ENCODE data around the gene IFTAP. TPM values are rescaled to one million over a fixed set of nuclear protein-coding genes. Genes with fewer than 3 reads are reported as not detected.

The IFTAP gene
- total RNA-seq, 4 donors from 2014 or later, result 22.1 to 35.3 (median 29.5) TPM

DNA sequence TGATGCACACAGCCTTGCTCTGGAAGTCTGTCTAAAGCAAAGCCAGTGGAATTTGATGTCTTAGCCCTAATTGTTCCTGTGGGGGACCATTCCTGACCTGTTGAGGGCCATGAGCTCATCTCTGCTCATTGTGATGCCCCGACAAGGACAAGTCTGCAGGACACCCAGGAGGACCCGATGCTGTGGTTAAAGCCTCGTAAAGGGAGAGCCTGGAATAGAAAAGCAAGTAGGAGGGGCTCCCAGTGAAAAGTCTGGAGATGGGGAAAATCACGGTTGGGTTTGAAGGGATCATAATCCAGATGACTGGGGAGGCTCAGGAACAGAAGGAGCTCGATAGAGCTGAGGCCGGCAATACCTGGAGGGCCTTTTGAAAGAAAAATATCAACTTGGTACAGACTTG is 102.2 kb downstream of the IFTAP start:
- H3K4me3 ChIP-seq, result no peak overlapping the region
- no peak for TF ChIP-seq POLR2A (IDR thresholded peaks at IDR 0.05)
- TF ChIP-seq, protein P1, sequence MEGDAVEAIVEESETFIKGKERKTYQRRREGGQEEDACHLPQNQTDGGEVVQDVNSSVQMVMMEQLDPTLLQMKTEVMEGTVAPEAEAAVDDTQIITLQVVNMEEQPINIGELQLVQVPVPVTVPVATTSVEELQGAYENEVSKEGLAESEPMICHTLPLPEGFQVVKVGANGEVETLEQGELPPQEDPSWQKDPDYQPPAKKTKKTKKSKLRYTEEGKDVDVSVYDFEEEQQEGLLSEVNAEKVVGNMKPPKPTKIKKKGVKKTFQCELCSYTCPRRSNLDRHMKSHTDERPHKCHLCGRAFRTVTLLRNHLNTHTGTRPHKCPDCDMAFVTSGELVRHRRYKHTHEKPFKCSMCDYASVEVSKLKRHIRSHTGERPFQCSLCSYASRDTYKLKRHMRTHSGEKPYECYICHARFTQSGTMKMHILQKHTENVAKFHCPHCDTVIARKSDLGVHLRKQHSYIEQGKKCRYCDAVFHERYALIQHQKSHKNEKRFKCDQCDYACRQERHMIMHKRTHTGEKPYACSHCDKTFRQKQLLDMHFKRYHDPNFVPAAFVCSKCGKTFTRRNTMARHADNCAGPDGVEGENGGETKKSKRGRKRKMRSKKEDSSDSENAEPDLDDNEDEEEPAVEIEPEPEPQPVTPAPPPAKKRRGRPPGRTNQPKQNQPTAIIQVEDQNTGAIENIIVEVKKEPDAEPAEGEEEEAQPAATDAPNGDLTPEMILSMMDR (IDR thresholded peaks at IDR 0.05 in 4 of 5, conservative IDR thresholded peaks at IDR 0.05 in 1 of 5), result no peak
- intact Hi-C loops (cut with DNase I; ENCODE audit: low total_unique reads) (no loop called here), in situ Hi-C loops (cut with MboI; ENCODE audit: low sequenced_read_pairs in 4 of 4) (no loop called here)
- no peaks in the 10 kb centered on the region for H3K9me3 ChIP-seq
- H3K36me3 ChIP-seq, result no peaks in the 10 kb centered on the region
- H3K27me3 ChIP-seq, result no peaks in the 10 kb centered on the region
- H3K27ac ChIP-seq, result no peak overlapping the region
- no peak for DNase-seq
- H3K4me1 ChIP-seq, result no peaks in the 10 kb centered on the region
- ATAC-seq, result no peak

DNA sequence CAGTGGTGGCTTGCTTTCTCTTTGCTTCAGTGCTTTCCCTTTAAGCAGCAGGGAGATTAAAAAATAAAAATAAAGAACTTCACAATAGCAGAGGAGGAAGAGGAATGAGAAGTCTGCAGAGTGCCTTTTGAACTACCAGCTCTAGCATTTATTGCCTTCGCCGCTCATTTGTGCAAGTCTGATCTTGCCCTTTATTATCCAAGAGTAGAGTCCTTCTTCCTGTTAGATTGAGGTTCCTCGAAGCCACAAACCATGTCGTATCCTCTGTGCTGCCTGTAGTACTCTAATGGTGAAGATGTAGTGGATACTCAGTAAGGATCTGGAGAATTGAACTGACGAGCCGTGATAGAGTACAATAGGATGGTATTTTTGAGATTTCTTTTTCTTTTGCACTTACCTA is 105.0 kb downstream of the IFTAP start:
- no peak for TF ChIP-seq POLR2A (IDR thresholded peaks at IDR 0.05)
- TF ChIP-seq, protein P1 (IDR thresholded peaks at IDR 0.05 in 4 of 5, conservative IDR thresholded peaks at IDR 0.05 in 1 of 5), result no peak
- H3K27ac ChIP-seq, result no peak overlapping the region
- H3K27me3 ChIP-seq, result no peaks in the 10 kb centered on the region
- ATAC-seq, result no peak
- no peaks in the 10 kb centered on the region for H3K36me3 ChIP-seq
- no peaks in the 10 kb centered on the region for H3K4me1 ChIP-seq
- H3K4me3 ChIP-seq, result no peak overlapping the region
- intact Hi-C loops (cut with DNase I; ENCODE audit: low total_unique reads) (no loop called here), in situ Hi-C loops (cut with MboI; ENCODE audit: low sequenced_read_pairs in 4 of 4) (no loop called here)
- H3K9me3 ChIP-seq, result no peaks in the 10 kb centered on the region
- no peak for DNase-seq

DNA sequence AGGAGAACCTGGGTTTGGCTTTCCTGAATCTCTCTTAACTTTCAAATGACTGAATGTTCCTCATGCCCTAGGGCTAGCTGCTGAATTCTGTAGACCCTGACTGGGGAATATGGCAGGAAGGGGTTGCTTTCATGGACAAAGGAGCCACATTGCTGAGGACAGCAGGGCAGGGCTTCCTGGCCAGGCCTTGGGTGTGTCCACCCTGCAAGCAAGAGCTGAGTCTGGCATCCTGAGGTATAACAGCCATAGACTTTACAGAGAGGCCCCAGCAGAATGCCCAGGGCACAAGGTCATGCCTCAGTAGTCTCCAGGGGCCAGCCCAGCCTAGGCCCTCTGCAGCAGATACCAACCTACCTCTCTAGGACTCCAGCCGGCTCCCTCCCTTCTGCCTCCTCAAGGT is 105.9 kb downstream of the IFTAP start:
- DNase-seq, result no peak
- H3K4me3 ChIP-seq, result no peak overlapping the region
- no peaks in the 10 kb centered on the region for H3K27me3 ChIP-seq
- in situ Hi-C loops (cut with MboI; ENCODE audit: low sequenced_read_pairs in 4 of 4), result loop anchor here in 1 of 4 donors (5.0 kb wide), 1 partner anchor 47 kb away; no protein-coding TSS in a partner anchor
- intact Hi-C loops (cut with DNase I; ENCODE audit: low total_unique reads), result no loop called here
- ATAC-seq, result no peak
- no peaks in the 10 kb centered on the region for H3K9me3 ChIP-seq
- no peaks in the 10 kb centered on the region for H3K4me1 ChIP-seq
- no peak overlapping the region for H3K27ac ChIP-seq
- no peak for TF ChIP-seq POLR2A (IDR thresholded peaks at IDR 0.05)
- H3K36me3 ChIP-seq, result no peaks in the 10 kb centered on the region

DNA sequence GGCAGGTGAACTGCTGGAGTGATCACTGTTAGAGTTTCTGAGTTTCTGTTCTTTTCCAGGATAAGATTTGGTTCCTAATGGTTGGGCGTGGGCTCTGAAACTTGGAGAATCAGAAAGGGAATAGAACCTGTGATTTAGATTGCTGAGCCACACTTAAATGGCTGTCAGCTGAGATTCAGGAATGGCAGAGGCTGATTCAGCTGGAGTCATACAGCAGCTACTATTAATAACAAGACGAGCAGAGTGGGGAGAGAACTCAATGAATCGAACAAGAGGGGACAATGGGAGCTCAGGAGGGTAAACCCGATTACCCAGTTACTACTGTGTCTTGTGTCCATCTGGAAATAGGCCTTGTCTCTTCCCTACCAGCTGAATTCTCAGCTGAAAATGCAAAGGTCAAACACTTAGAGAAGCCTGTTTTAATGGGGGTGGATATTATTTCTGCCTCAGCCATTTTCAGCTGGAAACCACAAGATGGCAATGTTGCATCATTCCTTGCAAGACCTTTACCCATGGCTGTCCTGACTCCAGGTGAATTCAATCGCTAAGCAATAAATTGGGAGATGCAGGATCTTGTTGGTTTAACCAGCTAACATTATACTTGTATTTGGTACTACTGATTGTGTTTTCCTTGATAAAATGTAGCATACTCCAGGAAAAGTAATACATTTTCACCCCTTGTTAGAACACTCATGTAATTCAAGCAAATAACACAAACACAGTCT is 108.2 kb downstream of the IFTAP start:
- intact Hi-C loops (cut with DNase I; ENCODE audit: low total_unique reads), result loop anchor here (1.0 kb wide), 2 partner anchors 26 to 45 kb away; no protein-coding TSS in a partner anchor
- H3K4me3 ChIP-seq, result no peak overlapping the region
- DNase-seq (no peak), ATAC-seq (peak; percentile 87 to 94)
- H3K27me3 ChIP-seq, result no peaks in the 10 kb centered on the region
- H3K4me1 ChIP-seq, result no peaks in the 10 kb centered on the region
- TF ChIP-seq, protein P1 (IDR thresholded peaks at IDR 0.05 in 4 of 5, conservative IDR thresholded peaks at IDR 0.05 in 1 of 5), result peak; percentile 22 to 75 (median 60)
- TF ChIP-seq POLR2A (IDR thresholded peaks at IDR 0.05), result no peak
- no peaks in the 10 kb centered on the region for H3K9me3 ChIP-seq
- H3K27ac ChIP-seq, result no peak overlapping the region
- in situ Hi-C loops (cut with MboI; ENCODE audit: low sequenced_read_pairs in 4 of 4), result loop anchor here in 1 of 4 donors (5.0 kb wide), 1 partner anchor 45 kb away; no protein-coding TSS in a partner anchor
- no peaks in the 10 kb centered on the region for H3K36me3 ChIP-seq

DNA sequence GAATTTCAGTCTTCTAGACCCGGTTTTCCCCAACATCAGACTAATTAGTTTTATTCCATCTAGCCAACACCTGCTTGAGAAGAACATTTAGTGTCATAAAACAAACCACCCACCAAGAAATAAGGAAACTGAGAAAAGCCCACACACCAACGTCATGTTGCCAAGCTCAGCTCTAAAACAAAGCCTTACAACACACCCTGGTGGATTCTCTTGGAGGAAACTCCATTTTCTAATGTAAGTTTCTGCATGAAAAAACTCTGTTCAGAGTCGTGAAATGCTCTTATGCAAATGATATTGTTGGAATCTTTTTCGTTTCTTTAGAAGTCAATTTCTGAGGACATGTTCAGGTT is 108.7 kb downstream of the IFTAP start:
- TF ChIP-seq, protein P1 (IDR thresholded peaks at IDR 0.05 in 4 of 5, conservative IDR thresholded peaks at IDR 0.05 in 1 of 5), result no peak
- TF ChIP-seq POLR2A (IDR thresholded peaks at IDR 0.05), result no peak
- Histone ChIP-seq H3K4me1 (no peaks in the 10 kb centered on the region), H3K36me3 (no peaks in the 10 kb centered on the region), H3K4me3 (no peak overlapping the region), H3K27ac (no peak overlapping the region), H3K27me3 (no peaks in the 10 kb centered on the region), H3K9me3 (no peaks in the 10 kb centered on the region)
- in situ Hi-C loops (cut with MboI; ENCODE audit: low sequenced_read_pairs in 4 of 4) (loop anchor here in 1 of 4 donors (5.0 kb wide), 1 partner anchor 44 kb away; no protein-coding TSS in a partner anchor), intact Hi-C loops (cut with DNase I; ENCODE audit: low total_unique reads) (no loop called here)
- DNase-seq (no peak), ATAC-seq (no peak)

Other genes starting within 250 kb of the IFTAP start
- gene TRAF6, start 84.2 kb upstream of the IFTAP start, total RNA-seq, result 10 to 100 TPM in 3 of 4 donors, 1 to 10 TPM in 1; 9.8 to 14.4 (median 11.3) TPM
- gene RAG1, start 26.5 kb upstream of the IFTAP start, total RNA-seq, result under 1 TPM; 0.24 to 0.66 (median 0.38) TPM
- gene RAG2, start 3.7 kb downstream of the IFTAP start, total RNA-seq, result not detected

All from gastrocnemius medialis (tissue), 4 donors.